Naive thymus-derived CD8-positive, alpha-beta T cell (primary cell): ENCODE results near the gene ATAD3C. TPM values are rescaled to one million over a fixed set of nuclear protein-coding genes. Genes with fewer than 3 reads are reported as not detected.
"Not testable (repeated sequence)": the region's sequence is repeated elsewhere in the genome, so short reads cannot be mapped to it uniquely, and the experiment has no call there.

Experiments used
- ATAC-seq, 2 donors: fragments of 150-1000 bp; cut with Tn5 transposase in 1 of 2; sonication (Bioruptor Pico), chemical (Tn5 transposase) in 1 of 2; 1 replicate in 1 of 2; 2 replicates in 1 of 2; pipeline ENCODE4 v1.10.0; 2021; ENCODE audit warnings: mild to moderate bottlenecking in 2 of 2, moderate library complexity in 2 of 2
- POLR2A ChIA-PET: fragments of 350-600 bp; sonication (Branson Sonifier 250); formaldehyde crosslinking; loops from one replicate; lab custom pipeline; 2021; ENCODE audit warnings: antibody characterized with exemption; lab: Charles Lee
- DNase-seq, 10 donors: peaks; one replicate each; pipeline versions ENCODE4 v3.0.0 to v3.0.0-alpha.2; 2020 to 2022
- H3K27ac Mint-ChIP-seq, 10 donors: one replicate each; pipeline ENCODE4 v1.8.0; 2020 to 2022; ENCODE audit warnings: mild to moderate bottlenecking in 10 of 10, mixed read lengths in 10 of 10, moderate library complexity in 4 of 10, inconsistent platforms in 1 of 10
- H3K27me3 Mint-ChIP-seq, 5 donors: one replicate each; pipeline ENCODE4 v1.8.0; 2021 to 2022; ENCODE audit warnings: mixed read lengths in 5 of 5
- H3K36me3 Mint-ChIP-seq, 3 donors: one replicate each; pipeline ENCODE4 v1.8.0; 2020 to 2022; ENCODE audit warnings: mixed read lengths in 3 of 3, mild to moderate bottlenecking in 2 of 3, inconsistent platforms in 1 of 3
- H3K4me1 Mint-ChIP-seq, 4 donors: one replicate each; pipeline ENCODE4 v1.8.0; 2021 to 2022; ENCODE audit warnings: mixed read lengths in 4 of 4
- H3K4me3 Mint-ChIP-seq, 10 donors: one replicate each; pipeline ENCODE4 v1.8.0; 2020 to 2022; ENCODE audit warnings: mild to moderate bottlenecking in 10 of 10, mixed read lengths in 10 of 10, moderate library complexity in 6 of 10, inconsistent platforms in 1 of 10
- H3K9me3 Mint-ChIP-seq, 9 donors: one replicate each; pipeline ENCODE4 v1.8.0; 2020 to 2022; ENCODE audit warnings: mixed read lengths in 9 of 9, mild to moderate bottlenecking in 3 of 9, inconsistent platforms in 1 of 9, moderate library complexity in 1 of 9
- polyA plus RNA-seq, 3 donors: library from polyadenylated mRNA; unstranded; fragments of 300-500 nt; fragmentation: Illumina TruSeq; gene quantifications; one replicate each; pipeline ENCODE4 v1.2.3, GENCODE V29; 2021
- total RNA-seq, 8 experiments: library from RNA in 2 of 8; stranded (reverse) in 2 of 8; gene quantifications; one replicate each; pipeline ENCODE4 v1.2.3 and lab custom pipeline; 2021 to 2026

ATAD3C gene
- total and polyA plus RNA-seq, 5 experiments from 2014 or later = 0.04 to 3.1 (median 0.70) TPM

GRCh38 chr1:1440262-1441001, 9.1 kb upstream of the ATAD3C start:
- no peaks in the 10 kb centered on the region for H3K36me3 Mint-ChIP-seq
- peaks cover 0 to 9% (median 3%) of the 10 kb centered on the region in 4 donors for H3K4me1 Mint-ChIP-seq
- DNase-seq = peak in 1 of 10 donors; percentile 56
- POLR2A ChIA-PET = interaction anchor here (0.6 to 2.3 kb wide), 3 partner anchors 33 to 72 kb away, joined by 3 to 8 read pairs (median 3); partner anchors contain the start of gene MRPL20
- H3K9me3 Mint-ChIP-seq = no peaks in the 10 kb centered on the region
- peaks cover 0 to 21% (median 0%) of the 10 kb centered on the region in 5 donors for H3K27me3 Mint-ChIP-seq
- H3K4me3 Mint-ChIP-seq = peak overlapping the region in 1 of 10 donors; percentile 8
- ATAC-seq = no peak
- H3K27ac Mint-ChIP-seq = no peak overlapping the region

- DNase-seq (peak; percentile 30 to 68 (median 52)), ATAC-seq (peak; percentile 93 to 95)
- Mint-ChIP-seq H3K27me3 (peaks cover 0 to 17% (median 0%) of the 10 kb centered on the region in 5 donors), H3K27ac (no peak overlapping the region), H3K36me3 (no peaks in the 10 kb centered on the region), H3K4me3 (peak overlapping the region in 1 of 10 donors; percentile 8), H3K9me3 (no peaks in the 10 kb centered on the region), H3K4me1 (peaks cover 0 to 7% (median 2%) of the 10 kb centered on the region in 4 donors)
- POLR2A ChIA-PET = interaction anchor here (0.6 to 2.3 kb wide), 2 partner anchors 34 to 45 kb away, joined by 3 to 8 read pairs; partner anchors contain the start of gene MRPL20
Observed at GRCh38 chr1:1441002-1441888, 8.2 kb upstream of the ATAD3C start.

- ATAC-seq = no peak
Observed at GRCh38 chr1:1442069-1442770, 7.3 kb upstream of the ATAD3C start.

GRCh38 chr1:1446631-1447030, 2.9 kb upstream of the ATAD3C start:
- H3K9me3 Mint-ChIP-seq, H3K4me1 Mint-ChIP-seq, H3K36me3 Mint-ChIP-seq, ATAC-seq, H3K4me3 Mint-ChIP-seq, H3K27ac Mint-ChIP-seq, DNase-seq, POLR2A ChIA-PET, H3K27me3 Mint-ChIP-seq: not testable (repeated sequence)

More at GRCh38 chr1:1442069-1442770, 7.3 kb upstream of the ATAD3C start:
- POLR2A ChIA-PET = interaction anchor here (2.3 kb wide), 1 partner anchor 35 kb away, joined by 8 read pairs; the partner anchor contains the start of gene MRPL20
- Mint-ChIP-seq H3K36me3 (no peaks in the 10 kb centered on the region), H3K27me3 (peaks cover 0 to 14% (median 0%) of the 10 kb centered on the region in 5 donors), H3K27ac (no peak overlapping the region), H3K4me1 (peaks cover 0 to 4% (median 0%) of the 10 kb centered on the region in 4 donors), H3K9me3 (no peaks in the 10 kb centered on the region), H3K4me3 (no peak overlapping the region)
- no peak for DNase-seq

- H3K36me3 Mint-ChIP-seq, ATAC-seq: not testable (repeated sequence)
- peak in 1 of 10 donors; percentile 56 for DNase-seq
Observed at GRCh38 chr1:1450616-1451015, 1.1 kb downstream of the ATAD3C start.

GRCh38 chr1:1451696-1452364, 2.3 kb downstream of the ATAD3C start:
- Mint-ChIP-seq H3K27ac (no peak overlapping the region), H3K4me3 (no peak overlapping the region), H3K27me3 (peaks cover 0 to 4% (median 0%) of the 10 kb centered on the region in 5 donors), H3K4me1 (no peaks in the 10 kb centered on the region), H3K9me3 (no peaks in the 10 kb centered on the region), H3K36me3 (no peaks in the 10 kb centered on the region)
- ATAC-seq (no peak), DNase-seq (peak in 1 of 10 donors; percentile 24)
- POLR2A ChIA-PET = no interaction called here

More at GRCh38 chr1:1450616-1451015, 1.1 kb downstream of the ATAD3C start:
- H3K27ac Mint-ChIP-seq, POLR2A ChIA-PET, H3K4me3 Mint-ChIP-seq, H3K27me3 Mint-ChIP-seq, H3K9me3 Mint-ChIP-seq, H3K4me1 Mint-ChIP-seq: not testable (repeated sequence)

GRCh38 chr1:1452365-1452739, 2.9 kb downstream of the ATAD3C start:
- H3K4me3 Mint-ChIP-seq, ATAC-seq, H3K27ac Mint-ChIP-seq, H3K36me3 Mint-ChIP-seq, H3K4me1 Mint-ChIP-seq, POLR2A ChIA-PET, H3K9me3 Mint-ChIP-seq, H3K27me3 Mint-ChIP-seq: not testable (repeated sequence)
- peak in 1 of 10 donors; percentile 19 for DNase-seq

- DNase-seq = no peak
- H3K27me3 Mint-ChIP-seq = peaks cover 0 to 4% (median 0%) of the 10 kb centered on the region in 5 donors
- H3K4me3 Mint-ChIP-seq = no peak overlapping the region
- ATAC-seq = no peak
- H3K36me3 Mint-ChIP-seq = no peaks in the 10 kb centered on the region
- POLR2A ChIA-PET = no interaction called here
- H3K9me3 Mint-ChIP-seq = no peaks in the 10 kb centered on the region
- no peak overlapping the region for H3K27ac Mint-ChIP-seq
- no peaks in the 10 kb centered on the region for H3K4me1 Mint-ChIP-seq
Observed at GRCh38 chr1:1452882-1453281, 3.4 kb downstream of the ATAD3C start.

- not testable (repeated sequence) for H3K27me3 Mint-ChIP-seq, DNase-seq, H3K9me3 Mint-ChIP-seq, ATAC-seq, H3K4me1 Mint-ChIP-seq, H3K4me3 Mint-ChIP-seq, H3K27ac Mint-ChIP-seq, H3K36me3 Mint-ChIP-seq
- POLR2A ChIA-PET = interaction anchor here (0.7 kb wide), 1 partner anchor 95 kb away, joined by 11 read pairs; no protein-coding TSS in a partner anchor
Observed at GRCh38 chr1:1454286-1455056, 5.0 kb downstream of the ATAD3C start.

GRCh38 chr1:1455366-1455884, 5.9 kb downstream of the ATAD3C start:
- H3K4me3 Mint-ChIP-seq = no peak overlapping the region
- peaks cover 0 to 2% (median 0%) of the 10 kb centered on the region in 5 donors for H3K27me3 Mint-ChIP-seq
- no peak for DNase-seq
- H3K36me3 Mint-ChIP-seq = no peaks in the 10 kb centered on the region
- no peaks in the 10 kb centered on the region for H3K9me3 Mint-ChIP-seq
- ATAC-seq = no peak
- no peaks in the 10 kb centered on the region for H3K4me1 Mint-ChIP-seq
- no peak overlapping the region for H3K27ac Mint-ChIP-seq
- POLR2A ChIA-PET = no interaction called here

- H3K4me3 Mint-ChIP-seq, H3K4me1 Mint-ChIP-seq, DNase-seq, POLR2A ChIA-PET, H3K9me3 Mint-ChIP-seq, ATAC-seq, H3K36me3 Mint-ChIP-seq, H3K27me3 Mint-ChIP-seq, H3K27ac Mint-ChIP-seq: not testable (repeated sequence)
Observed at GRCh38 chr1:1455934-1456333, 6.4 kb downstream of the ATAD3C start.
